Lung (tissue), 12 donors: ENCODE results near the gene SHISA5. TPM values are rescaled to one million over a fixed set of nuclear protein-coding genes. Genes with fewer than 3 reads are reported as not detected.
"Not testable (repeated sequence)": the region's sequence is repeated elsewhere in the genome, so short reads cannot be mapped to it uniquely, and the experiment has no call there.

ENCODE experiments used
- ATAC-seq: fragments of 200-7000 bp; cut with Tn5 transposase; one replicate; pipeline ENCODE4 v1.9.1; 2020; ENCODE audit warnings: moderate number of reproducible peaks; ENCODE audit not compliant: insufficient read depth, low FRiP score
- DNase-seq, 3 donors: peaks; one replicate each; pipeline ENCODE4 v3.0.0-alpha.2; 2013 to 2017
- H3K27ac ChIP-seq, 2 donors: one replicate each; pipeline ENCODE4 v1.5.1; 2013; ENCODE audit warnings: mild to moderate bottlenecking in 2 of 2, moderate library complexity in 2 of 2, control low read depth in 1 of 2, inconsistent platforms in 1 of 2, low read depth in 1 of 2, low read length in 1 of 2
- H3K27me3 ChIP-seq, 3 donors: one replicate each; pipeline ENCODE4 v1.5.1; 2013; ENCODE audit warnings: low read length in 2 of 3; ENCODE audit not compliant: control insufficient read depth in 3 of 3, insufficient read depth in 3 of 3
- H3K36me3 ChIP-seq, 4 donors: one replicate each; pipeline ENCODE4 v1.5.1; 2013; ENCODE audit warnings: low read length in 4 of 4, mild to moderate bottlenecking in 1 of 4, moderate library complexity in 1 of 4; ENCODE audit not compliant: control insufficient read depth in 4 of 4, insufficient read depth in 4 of 4
- H3K4me1 ChIP-seq, 5 donors: one replicate each; pipeline ENCODE4 v1.5.1; 2013; ENCODE audit warnings: low read length in 5 of 5, mild to moderate bottlenecking in 2 of 5, moderate library complexity in 1 of 5; ENCODE audit not compliant: control insufficient read depth in 5 of 5, insufficient read depth in 5 of 5
- H3K4me3 ChIP-seq: one replicate; pipeline ENCODE4 v1.5.1; 2013; ENCODE audit warnings: mild to moderate bottlenecking, control low read depth, moderate library complexity
- H3K9ac ChIP-seq, 2 donors: one replicate each; pipeline ENCODE4 v1.5.1; 2013; ENCODE audit warnings: low read length in 2 of 2, control low read depth in 1 of 2; ENCODE audit not compliant: insufficient read depth in 1 of 2
- H3K9me3 ChIP-seq, 4 donors: one replicate each; pipeline ENCODE4 v1.5.1; 2013; ENCODE audit warnings: low read length in 3 of 4, mild to moderate bottlenecking in 1 of 4, moderate library complexity in 1 of 4; ENCODE audit not compliant: control insufficient read depth in 4 of 4, insufficient read depth in 3 of 4
- WGBS, 2 donors: extraction: QIAGEN DNeasy Blood & Tissue Kit; methylation state at CpG; one replicate each; pipeline ENCODE4 v1.1.7; 2013; 5-methylcytosine and 5-hydroxymethylcytosine counted together
- polyA plus RNA-seq, 2 donors: library from polyadenylated mRNA; stranded (reverse); fragments of 200-250 nt; gene quantifications; one replicate each; pipeline ENCODE4 v1.2.1, GENCODE V29; 2013
- total RNA-seq, 2 donors: library from RNA; depleted of rRNA in 1 of 2; stranded (reverse); fragments of >200 nt in 1 of 2; gene quantifications; one replicate each; pipeline ENCODE4 v1.2.1, GENCODE V29; 2014 to 2021
- TF ChIP-seq, protein P1 (sequence below): IDR thresholded peaks from 2 replicates; pipeline ENCODE4 v1.5.1; 2012; ENCODE audit warnings: mild to moderate bottlenecking; ENCODE audit errors: control extremely low read depth, extremely low read depth
- donor health status: control.
- donor health status: control.
- donor health status: Bipolar disorder and iron deficiency.
- donor health status: healthy.
- donor health status: DM: yes; HTN: yes; CAD: no.

The SHISA5 gene
- total and polyA plus RNA-seq, 4 donors = 70.5 to 184 (median 131) TPM

GRCh38 chr3:48493203-48493501 lies 10.8 kb downstream of the SHISA5 start:
- no peaks in the 10 kb centered on the region for H3K4me1 ChIP-seq
- DNase-seq = no peak

DNA sequence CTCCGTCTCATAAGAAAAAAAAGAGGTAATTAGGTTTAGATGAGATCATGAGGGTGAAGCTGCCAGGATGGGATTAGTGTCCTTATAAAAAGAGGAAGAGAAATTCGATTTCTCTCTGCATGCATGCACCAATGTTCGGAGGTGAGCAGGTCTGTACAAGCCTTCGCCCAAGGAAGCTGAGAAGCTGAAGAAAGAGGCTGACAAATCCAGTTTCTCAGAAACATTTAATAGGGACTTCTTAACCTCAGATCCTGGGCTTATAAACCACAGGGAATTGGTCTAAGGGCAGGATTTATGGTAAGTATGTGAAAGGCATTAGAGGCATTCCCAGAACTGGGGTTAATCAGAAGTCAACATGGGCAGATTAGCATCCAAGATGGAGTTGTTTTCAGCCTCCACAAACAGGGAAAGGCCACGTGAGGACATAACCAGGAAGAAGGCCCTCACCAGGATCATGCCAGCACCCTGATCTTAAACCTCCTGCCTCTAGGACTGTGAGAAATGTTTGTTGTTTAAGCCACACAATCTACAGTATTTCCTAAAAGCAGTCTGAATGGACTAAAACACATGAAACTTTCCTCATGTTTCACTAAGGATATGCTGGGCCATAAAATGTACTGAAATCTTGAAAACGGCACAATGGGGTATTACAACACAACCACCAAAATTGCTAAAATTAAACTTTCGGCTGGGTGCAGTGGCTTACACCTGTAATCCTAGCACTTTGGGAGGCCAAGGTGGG lies 11.3 kb downstream of the SHISA5 start:
- Histone ChIP-seq H3K27me3 (no peaks in the 10 kb centered on the region), H3K4me3 (no peak overlapping the region), H3K4me1 (no peaks in the 10 kb centered on the region), H3K9me3 (no peaks in the 10 kb centered on the region), H3K27ac (no peak overlapping the region), H3K36me3 (peaks cover 0 to 10% (median under 1%) of the 10 kb centered on the region in 4 donors), H3K9ac (no peak overlapping the region)
- no peak for ATAC-seq
- no peak for DNase-seq
- TF ChIP-seq, protein P1, sequence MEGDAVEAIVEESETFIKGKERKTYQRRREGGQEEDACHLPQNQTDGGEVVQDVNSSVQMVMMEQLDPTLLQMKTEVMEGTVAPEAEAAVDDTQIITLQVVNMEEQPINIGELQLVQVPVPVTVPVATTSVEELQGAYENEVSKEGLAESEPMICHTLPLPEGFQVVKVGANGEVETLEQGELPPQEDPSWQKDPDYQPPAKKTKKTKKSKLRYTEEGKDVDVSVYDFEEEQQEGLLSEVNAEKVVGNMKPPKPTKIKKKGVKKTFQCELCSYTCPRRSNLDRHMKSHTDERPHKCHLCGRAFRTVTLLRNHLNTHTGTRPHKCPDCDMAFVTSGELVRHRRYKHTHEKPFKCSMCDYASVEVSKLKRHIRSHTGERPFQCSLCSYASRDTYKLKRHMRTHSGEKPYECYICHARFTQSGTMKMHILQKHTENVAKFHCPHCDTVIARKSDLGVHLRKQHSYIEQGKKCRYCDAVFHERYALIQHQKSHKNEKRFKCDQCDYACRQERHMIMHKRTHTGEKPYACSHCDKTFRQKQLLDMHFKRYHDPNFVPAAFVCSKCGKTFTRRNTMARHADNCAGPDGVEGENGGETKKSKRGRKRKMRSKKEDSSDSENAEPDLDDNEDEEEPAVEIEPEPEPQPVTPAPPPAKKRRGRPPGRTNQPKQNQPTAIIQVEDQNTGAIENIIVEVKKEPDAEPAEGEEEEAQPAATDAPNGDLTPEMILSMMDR = no peak
- WGBS, 2 donors = 61 to 80% methylated on average over 7 of the region's 7 CpGs

More at GRCh38 chr3:48493203-48493501, 10.8 kb downstream of the SHISA5 start:
- no peaks in the 10 kb centered on the region for H3K9me3 ChIP-seq
- H3K36me3 ChIP-seq = peaks cover 0 to 11% (median under 1%) of the 10 kb centered on the region in 4 donors
- no peaks in the 10 kb centered on the region for H3K27me3 ChIP-seq
- ATAC-seq = no peak
- no peak overlapping the region for H3K9ac ChIP-seq
- H3K27ac ChIP-seq = no peak overlapping the region
- H3K4me3 ChIP-seq = no peak overlapping the region
- WGBS, 2 donors = 94 to 98% methylated on average over 3 of the region's 3 CpGs
- TF ChIP-seq, protein P1 = no peak

- H3K27ac ChIP-seq = no peak overlapping the region
- no peaks in the 10 kb centered on the region for H3K4me1 ChIP-seq
- no peak for ATAC-seq
- TF ChIP-seq, protein P1 = no peak
- H3K36me3 ChIP-seq = no peaks in the 10 kb centered on the region
- H3K4me3 ChIP-seq = no peak overlapping the region
- H3K9ac ChIP-seq = no peak overlapping the region
- H3K27me3 ChIP-seq = no peaks in the 10 kb centered on the region
- DNase-seq = no peak
- H3K9me3 ChIP-seq = no peaks in the 10 kb centered on the region
- 93 to 96% methylated on average over 5 of the region's 5 CpGs for WGBS, 2 donors
These were observed 17.0 kb downstream of the SHISA5 start for GRCh38 chr3:48486952-48487351.

- 91 to 95% methylated on average over 6 of the region's 6 CpGs for WGBS, 2 donors
- H3K36me3 ChIP-seq, H3K9ac ChIP-seq, DNase-seq, H3K4me1 ChIP-seq, H3K9me3 ChIP-seq, H3K27ac ChIP-seq, ATAC-seq, H3K4me3 ChIP-seq, H3K27me3 ChIP-seq: not testable (repeated sequence)
These were observed 21.2 kb downstream of the SHISA5 start for GRCh38 chr3:48482822-48483221.

GRCh38 chr3:48480891-48481290 lies 23.1 kb downstream of the SHISA5 start:
- H3K36me3 ChIP-seq = peaks cover 0 to 12% (median 0%) of the 10 kb centered on the region in 4 donors
- H3K4me1 ChIP-seq, H3K4me3 ChIP-seq, DNase-seq, ATAC-seq, H3K27ac ChIP-seq, H3K9me3 ChIP-seq, H3K9ac ChIP-seq, H3K27me3 ChIP-seq: not testable (repeated sequence)
- WGBS, 2 donors = 97 to 99% methylated on average over 11 of the region's 11 CpGs
